ENCODE results near the gene GLMP.
A peak's percentile ranks its signal among the peaks of the same experiment; 100 is the strongest.

Gene GLMP

DNA sequence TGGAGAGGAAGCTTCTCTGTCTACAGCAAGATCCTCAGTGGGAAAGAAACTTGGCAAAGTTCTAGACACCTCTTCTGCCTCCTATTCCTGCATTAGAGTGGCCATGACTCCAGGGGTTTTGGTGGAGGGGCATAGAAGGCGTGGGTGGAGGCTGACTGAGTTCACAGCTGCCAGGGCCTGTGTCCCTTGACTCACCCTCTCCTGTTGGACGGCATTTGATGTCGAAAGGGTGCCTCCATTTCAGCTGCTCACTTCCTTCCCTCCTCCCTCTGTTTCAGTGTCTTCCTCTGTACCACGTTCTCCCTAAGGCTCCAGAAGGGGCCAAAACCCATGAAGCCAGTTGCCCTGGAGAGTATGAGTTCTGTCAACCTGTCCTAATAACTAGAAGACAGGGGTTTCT is 10.7 kb downstream of the GLMP start:
- DNase-seq = no peak

DNA sequence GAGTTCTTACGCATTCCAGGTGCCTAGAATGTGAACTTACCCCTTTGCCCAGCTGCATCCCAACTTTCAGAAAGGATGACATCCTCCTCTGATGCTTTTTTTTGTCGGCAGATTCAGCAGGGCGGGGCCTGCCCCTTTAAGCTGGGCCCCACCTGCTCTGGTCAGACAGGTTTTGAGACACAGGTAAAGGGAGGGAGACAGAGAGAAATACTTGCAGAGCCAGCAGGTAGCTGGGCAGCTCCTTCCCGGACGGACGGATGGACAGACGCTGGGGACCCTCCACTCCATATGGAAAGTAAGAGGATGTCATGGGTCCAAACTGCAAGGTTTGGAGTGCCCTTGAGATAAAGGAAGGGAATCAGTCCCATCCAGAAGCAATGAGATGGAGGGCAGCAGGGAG is 11.4 kb downstream of the GLMP start, which contains the start of gene TMEM79:
TSS of gene TMEM79 (plus strand) at position 214 of the 400 bp plus-strand sequence. CDS start 902 bp downstream, outside the sequence.
- no peak for DNase-seq

DNA sequence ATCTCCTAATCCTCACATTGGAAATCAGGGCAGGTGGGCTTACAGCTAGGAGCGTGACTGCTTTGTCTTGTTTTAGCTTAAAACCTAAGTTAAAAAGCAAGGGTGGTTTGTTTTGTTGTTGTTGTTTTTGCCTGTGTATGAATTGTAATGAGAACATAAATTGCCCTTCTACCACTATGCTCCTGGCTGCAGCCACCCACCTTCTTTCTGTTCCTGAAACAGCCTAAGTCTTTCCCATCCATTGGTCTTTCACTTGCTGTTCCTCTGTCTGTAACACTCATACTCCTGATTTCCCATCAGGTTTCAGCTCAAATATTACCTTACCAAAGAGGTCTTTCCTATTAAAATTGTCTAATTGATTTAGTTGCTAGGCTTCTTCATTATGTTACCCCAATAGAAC is 12.0 kb downstream of the GLMP start:
- DNase-seq = no peak

DNA sequence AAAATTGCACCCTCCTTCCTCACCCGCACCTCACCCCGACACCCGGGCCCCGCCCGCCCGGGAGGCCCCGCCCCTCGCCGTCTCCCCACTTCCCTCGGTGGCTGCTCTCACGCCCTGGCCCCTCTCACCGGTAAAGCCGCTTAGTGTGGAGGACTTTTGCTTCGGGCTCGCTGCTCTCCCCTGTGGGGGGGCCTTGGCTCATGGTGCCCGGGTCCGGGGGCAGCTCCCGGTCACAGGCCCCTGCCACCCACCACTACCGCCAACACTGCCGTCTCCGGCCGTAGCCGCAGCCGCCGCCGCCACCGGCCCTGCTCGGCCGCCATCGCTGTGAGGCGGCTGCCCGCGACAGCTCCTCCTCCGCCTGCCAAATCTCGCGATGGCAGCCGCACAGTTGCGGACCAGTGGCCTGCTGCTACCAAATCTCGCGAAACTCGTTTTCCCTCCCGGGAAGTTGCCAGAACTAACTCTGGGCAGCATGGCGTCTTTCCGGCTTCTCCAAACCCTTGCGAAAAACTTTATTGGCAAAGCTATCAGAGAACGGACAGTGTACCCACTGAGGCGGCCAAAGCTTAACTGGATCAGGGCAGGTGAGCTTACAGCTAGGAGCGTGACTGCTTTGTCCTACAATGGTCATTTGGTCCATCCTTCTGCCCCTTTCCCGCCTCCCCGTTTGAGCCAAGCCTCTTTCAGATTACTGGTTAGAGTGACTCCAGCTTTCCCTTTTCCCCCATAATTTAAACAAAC is 12.8 kb downstream of the GLMP start, which contains the start of gene SMG5:
TSS of gene SMG5 (minus strand) at position 347 of the 744 bp plus-strand sequence. CDS start at position 202, 145 bp downstream.
- DNase-seq = peak; percentile 95

DNA sequence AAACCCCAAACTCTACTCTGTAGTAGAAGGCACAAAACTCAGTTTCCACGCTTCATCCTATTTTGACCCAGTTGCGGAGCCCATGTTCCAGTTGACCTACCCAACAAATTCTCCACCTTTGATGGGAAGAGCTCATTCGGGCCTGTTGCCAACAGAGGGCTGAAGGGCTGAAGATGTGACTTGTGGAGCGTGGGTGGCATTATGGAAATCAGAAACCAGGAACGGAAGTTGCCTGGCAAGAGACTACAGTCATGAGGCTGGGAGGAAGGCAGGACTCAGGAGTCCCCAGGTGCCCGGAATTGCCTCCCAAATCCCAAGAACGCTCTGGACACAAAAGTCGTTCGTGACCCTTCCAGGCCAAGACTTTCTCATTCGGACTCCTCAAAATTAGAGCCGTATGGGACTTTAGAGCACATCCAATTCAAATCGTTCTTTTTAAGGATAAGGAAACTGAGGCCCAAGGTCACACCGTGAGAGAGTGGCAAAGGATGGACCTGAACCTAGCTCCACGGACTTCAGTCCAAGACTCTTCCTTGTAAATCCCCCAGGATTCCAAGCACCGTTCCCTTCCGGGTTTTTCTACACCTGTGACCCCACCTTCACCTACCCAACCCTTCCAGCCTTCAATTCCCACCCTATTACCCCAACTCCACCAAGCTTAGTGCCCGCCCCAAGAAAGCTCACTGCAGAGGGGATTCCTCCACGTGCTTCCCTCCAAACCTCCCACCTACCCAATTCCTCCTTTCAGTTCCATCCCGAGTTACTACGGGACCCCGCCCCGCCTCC is 13.6 kb downstream of the GLMP start:
- DNase-seq = no peak

DNA sequence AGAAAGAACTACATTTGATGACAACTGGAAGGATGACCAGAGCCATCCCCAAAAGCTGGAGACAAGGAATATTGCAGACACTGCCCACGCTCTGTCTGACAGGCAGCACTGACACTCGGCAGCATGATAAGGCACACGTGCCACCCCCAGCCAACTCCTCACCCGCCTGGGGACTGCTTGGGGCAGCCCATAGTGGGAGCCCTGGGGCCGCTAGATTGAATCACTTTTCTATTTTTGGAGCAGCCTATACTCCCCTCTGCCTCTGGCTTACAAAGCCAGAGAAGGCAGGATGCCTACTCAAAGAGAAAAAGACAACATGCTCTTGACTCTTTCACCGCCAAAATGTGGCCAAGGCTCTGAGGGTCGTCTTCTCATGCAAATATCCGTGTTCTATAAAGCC is 14.2 kb downstream of the GLMP start:
- DNase-seq = peak; percentile 59

DNA sequence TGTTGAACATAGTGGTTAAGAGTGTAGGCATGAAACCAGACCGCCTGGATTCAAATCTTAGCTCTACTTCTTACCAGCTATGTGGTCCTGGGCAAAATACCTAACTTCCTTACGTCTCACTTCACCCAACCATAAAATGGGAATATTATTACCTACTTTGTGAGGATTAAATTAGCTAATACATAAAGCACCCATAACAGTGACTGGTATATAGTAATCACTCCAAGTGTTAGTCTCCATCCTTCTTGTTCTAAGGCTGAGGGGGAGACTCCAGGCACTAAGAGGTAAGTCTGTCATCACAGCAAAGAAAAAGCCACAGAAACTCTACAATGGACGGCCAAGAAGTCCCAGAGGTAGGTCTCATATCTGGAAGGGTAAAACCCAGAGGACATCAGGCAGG is 15.6 kb downstream of the GLMP start:
- DNase-seq = no peak

DNA sequence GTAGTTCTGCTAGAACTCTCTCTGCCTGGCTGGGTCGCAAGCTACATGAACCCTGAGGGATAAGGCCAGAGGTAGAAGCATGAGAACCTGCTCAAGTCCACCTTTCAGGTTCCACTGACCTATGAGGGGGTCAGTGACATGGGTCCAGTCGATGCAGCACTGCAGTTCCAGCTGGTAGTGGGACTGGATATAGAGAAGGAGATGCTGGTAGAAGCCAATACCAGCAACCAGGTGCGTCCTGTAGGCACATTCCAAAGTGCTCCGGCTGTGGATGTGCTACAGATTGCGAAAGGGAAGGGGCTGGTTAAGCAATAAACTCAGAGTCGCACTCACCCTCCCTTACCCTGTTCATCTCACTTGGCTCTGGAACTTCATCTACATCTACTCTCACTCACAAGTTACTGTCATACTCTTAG is 18.5 kb downstream of the GLMP start:
- DNase-seq = no peak

DNA sequence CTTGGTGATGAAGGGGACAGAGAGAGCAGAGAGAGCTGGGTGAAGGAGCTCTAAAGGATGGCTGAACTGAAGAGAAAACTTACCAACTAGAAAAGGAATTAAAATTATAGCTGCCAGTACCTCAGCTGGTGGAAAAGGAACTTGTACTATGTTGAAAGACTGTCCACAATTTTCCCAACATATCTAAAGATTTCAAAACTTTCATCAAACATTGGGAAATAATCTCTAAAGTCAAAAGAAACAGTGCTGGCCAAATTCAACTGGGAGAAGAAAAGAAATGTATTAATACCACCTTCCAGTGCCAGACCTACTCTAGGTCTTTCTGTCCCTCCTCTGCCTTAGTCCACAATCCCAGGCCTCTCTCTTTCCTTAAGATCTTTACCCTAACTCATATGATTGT is 18.9 kb downstream of the GLMP start:
- no peak for DNase-seq

DNA sequence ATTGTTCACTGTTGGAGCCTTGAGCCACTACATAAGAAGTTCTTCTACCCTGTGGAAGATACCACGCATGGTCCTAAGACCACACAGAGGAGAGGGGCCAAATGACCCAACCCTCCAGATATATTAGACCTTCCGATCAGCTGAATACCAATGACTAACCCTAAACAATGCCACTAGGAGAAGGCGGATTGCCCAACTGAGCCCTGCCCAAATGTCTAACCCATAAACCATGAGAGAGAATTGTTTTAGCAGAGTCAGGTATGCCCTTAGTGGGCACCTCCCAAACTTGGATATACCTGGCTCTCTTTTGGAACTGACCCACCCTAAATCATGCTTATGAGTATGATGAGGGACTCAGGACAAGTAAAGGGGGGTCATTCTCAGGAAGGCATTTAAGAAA is 25.2 kb downstream of the GLMP start:
- no peak for DNase-seq

DNA sequence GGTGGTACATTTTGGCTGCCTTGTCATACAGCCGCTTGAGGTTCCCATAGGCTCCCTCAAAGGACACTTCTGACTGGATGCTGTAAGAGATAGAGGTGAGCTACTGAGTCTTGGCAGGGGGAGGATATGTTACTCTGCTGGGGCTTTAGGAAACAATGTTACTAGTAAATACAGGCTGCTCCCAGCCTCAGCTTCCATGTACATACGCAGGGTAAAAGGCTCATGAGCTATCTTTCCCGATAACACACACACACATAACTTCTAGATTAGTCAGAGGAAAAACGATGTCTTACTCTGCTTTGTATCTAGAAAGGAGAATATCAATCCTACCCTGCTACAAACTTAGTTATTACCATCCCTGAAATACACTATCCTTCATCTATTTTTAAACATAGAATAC is 27.1 kb downstream of the GLMP start:
- no peak for DNase-seq

DNA sequence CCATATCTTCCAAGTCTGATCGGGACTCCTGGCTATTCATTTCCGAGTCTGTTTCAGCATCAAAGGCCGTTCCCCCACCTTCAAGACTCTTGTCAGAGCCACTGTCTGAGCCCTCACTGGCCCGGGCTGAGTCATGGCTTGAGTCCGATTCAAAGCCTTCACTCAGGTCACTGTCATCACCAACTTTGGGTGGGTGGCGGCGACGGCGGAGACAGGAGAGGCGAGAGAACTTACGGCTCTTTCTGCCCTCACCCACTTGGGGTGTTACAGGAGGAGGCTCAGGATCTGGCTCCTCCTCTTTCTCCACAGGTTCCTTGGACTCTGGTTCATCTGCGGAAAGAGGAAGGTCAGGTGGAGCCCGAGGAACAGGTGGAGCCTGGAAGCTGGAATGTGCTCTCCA is 29.4 kb downstream of the GLMP start:
- DNase-seq = no peak

DNA sequence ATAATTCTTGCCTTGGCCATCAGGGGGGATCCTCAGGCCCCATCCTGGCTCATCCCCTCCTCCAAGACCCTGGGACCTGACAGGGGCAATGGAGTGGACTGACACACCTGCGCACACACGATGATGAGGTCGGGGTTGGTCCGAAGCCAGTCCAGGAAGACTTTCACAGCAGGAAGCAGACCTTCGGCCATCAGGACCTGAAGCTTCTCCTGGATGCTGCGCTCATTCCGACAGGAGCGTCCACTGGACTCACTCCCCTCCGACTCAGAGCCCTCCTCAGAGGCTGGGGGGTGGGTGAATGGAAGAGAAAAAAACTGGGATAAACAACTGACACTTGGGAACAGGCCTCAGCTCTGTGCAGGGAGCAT is 32.2 kb downstream of the GLMP start:
- DNase-seq = no peak

DNA sequence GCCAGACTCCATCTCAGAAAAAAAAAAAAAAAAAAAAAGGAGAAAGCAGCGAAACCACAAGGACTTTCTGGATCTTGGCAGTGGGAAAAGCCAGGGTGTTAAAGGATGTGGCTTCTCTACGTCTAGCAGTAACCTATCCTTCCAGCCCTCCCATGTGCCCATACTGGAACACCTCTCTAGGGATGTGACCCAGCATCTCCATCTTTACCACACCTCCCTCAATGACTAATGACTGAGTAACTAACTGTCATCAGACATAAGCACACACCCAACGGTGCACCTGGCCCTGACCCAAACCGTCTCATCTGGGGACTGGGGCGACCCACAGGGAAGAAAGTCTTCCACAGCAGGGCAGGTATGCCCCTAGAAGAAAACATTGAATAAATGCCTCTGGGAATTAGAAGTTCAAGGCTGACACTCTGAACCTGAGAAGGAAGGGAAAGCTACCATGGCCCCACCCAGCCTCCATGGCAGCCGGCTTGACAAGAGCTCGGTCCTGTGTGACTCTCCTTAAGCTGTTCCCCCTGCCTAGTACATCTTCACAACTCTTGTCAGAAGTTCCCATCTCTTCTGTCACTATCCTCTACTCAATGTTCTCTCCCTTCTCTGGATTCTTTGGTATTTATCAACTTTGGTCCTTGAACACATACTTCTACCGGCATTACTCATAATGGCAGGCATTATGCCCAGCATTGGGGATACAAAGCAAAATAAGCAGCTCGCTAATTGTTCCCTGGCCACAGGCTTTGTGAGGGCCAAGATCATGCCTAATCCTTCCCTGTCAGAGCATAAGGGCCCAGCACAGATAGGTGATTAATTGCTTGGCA is 32.8 kb downstream of the GLMP start:
- DNase-seq = no peak

DNA sequence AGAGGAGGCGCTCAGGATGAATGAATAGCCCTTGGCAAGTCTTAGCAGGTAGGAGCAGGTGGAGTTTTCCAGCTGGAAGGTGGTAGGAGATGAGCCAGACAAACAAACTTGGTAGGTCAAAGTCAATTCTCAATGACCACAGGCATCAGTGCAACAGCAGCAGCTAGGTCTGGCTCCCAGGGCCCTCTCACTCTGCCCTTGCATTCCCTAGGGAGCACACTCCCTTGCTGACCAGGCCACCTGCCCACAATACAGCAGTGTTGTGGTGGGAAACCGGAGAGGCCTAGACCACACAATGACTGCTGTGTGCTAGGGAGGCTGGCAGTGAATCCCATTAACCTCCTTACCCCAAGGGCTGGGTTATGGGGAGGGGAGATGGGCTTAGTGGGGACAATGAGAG is 34.6 kb downstream of the GLMP start:
- no peak for DNase-seq

DNA sequence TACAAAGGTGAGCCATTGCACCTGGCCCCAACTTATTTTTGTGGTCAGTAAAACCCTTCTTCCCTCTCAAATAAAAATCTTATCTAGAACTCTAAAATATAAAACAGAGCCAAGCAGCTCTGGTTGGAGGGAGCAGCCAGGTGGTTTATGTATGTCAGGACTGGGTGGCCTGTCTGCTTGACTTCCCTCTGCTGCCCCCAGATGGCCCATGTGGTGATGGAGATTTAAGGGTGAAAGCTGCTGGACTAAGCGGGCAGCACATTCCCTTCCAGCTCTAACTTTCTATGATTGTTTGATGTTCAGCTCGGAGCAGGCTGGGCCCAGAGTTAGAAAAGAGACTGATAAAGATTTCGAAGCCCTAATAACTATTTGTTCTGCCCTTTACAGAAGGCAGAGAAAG is 35.7 kb downstream of the GLMP start:
- DNase-seq = no peak

DNA sequence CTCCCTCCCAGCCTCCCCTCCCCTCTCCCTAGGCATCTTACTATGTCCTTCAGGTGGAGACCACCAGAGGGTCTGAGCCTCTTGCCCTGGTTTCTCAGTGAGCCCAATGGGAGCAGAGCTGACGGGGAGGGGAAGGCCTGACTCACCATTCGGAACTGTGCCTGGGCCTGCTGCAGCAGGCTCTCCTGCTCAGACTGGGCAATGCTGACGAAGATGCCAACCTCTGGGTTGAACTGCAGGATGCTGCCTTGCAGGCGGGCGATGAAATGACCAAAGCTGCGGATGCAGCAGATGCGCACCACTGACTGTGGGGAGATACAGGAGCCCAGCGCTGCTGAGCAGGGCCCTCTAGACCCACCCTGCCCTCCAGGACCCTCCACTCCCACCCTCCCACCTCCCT is 36.6 kb downstream of the GLMP start:
- no peak for DNase-seq

DNA sequence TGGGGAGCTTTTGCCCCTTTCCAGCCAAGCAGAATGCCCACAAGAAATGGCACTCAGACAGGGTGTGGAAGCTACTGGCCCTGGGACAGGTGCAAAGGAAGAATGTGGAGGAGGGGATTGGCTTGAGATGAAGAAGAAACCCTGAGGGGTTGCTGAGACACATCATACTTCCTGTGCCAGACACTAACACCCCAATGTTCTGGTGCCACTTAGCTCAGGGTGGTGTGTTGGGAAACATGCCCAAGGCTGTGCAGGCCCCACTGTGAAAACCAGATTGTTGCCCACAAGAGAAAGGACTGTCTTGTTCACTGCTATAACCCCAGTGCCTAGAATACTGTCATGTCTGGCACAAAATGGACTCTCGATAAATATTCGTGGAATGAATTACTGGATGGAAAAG is 37.8 kb downstream of the GLMP start:
- DNase-seq = no peak

DNA sequence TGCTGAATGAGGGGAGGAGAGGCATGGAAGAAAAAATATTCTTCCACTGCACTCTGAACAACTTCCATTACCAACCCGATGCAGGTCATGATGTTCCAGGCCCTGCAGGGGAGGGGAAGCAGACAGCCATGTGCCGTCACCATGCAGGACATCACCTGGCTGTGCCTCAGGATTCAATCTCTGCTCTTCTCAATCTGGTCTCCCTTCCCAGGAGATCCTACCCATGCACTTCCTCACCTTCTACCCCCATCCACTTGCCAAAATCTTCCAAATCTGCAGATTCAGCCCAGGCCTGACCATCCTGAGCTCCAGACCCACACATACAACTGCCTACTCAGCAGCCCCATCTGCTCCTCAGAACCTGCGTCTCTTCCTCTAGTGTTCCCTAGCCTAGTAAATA is 41.8 kb downstream of the GLMP start:
- no peak for DNase-seq

DNA sequence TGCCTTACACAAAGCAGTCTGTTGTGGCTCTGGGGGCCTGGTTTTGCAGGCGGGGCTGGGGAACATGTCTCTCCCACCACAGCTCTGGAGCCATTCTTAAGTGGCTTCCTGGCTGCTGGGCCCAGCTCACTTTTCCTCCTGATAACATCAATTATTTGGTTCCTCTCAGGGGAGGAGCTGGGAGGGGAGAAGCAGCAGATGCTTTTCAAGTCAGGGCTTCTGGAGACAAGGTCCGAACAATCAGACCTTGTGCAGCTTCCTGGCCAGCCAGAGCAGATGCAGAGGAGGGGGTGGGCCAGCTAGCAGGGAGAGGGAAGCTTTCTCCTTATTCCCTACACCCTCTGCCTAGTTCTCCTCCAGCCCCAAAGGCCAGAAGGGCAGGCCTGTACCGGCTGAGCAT is 44.0 kb downstream of the GLMP start:
- DNase-seq = no peak

DNA sequence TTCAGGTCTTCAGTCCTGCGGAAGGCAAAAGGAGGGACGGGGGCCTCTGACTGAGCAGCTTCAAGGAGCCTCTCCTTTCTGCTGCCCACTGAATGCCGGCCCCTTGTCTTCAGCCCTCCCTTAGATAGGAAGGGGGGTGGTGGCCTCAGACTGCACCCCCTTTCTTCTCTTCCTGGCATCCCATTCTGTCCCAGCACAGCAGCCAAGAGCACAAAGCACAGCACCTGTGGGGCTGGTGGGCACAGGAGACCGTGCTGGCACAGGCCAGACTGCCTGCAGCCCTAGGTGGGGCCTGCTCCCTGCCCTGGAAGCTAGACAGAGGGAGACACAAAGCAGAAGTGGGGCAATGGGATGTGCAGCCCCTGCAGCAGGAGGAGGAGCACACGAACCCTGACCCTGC is 45.9 kb downstream of the GLMP start:
- no peak for DNase-seq

DNA sequence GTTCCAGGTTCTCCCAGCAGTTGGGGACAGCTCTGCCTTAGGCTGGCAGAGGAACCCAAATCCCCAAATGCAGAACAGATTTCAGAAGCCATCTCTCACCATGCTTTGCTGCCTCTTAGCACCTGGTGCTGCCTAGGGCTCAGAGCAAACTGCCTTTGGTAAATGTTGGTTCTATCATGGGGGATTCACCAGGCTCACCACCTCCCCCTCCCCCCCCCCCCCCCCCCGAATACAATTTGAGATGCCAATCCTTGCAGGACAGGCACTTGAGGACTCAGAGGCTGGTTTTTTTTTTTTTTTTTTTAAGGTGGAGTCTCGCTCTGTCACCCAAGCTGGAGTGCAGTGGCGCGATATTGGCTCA is 47.2 kb downstream of the GLMP start:
- DNase-seq = no peak

DNA sequence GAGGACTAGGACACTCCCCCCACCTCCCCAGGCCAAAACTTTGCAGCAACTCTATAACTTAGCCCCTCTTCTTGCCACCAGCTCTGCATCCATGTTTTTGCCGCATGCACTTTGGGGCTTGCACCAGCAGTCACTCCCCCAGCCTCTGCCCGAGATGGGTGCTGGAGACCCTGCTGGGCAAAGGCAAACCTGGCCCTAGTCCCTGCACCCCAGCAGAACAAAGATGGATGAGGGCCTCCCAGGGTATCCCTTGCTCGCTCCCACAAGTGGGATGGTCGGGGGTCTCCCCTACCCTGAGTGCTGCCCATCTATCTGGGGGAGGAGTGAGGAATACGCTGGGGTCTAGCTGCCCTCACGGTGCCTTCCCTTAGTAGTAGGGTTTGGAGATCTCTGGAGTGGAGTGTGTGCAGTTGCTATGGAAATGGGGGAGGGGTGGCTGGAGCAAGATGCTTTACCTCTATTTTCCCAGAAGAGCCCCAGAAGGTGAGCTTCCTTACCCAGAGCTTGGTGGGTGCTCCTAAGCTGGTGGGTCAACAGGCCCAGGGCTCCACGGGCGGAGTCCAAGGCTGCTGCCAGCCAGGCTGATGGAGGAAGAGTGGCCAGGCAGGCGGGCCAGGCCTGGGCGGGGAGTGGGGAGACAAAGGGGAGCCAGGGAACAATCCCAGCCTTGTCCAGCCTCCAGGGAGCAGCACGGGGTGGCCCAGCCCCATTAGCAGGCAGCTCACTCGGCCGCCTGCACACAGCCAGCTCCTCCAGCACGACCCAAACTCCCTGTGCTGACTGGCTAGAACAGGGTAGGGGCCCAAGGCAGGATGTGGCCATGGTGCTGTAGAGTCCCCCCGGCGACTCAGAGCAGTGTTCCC is 47.8 kb downstream of the GLMP start, which contains the start of gene PAQR6:
TSS of gene PAQR6 (minus strand) at position 597 of the 863 bp plus-strand sequence. CDS start 1,325 bp downstream, outside the sequence.
- DNase-seq = no peak
